Measurements from ENCODE around the gene STOX1. TPM values are rescaled to one million over a fixed set of nuclear protein-coding genes. Genes with fewer than 3 reads are reported as not detected.
"Not testable (repeated sequence)": the region's sequence is repeated elsewhere in the genome, so short reads cannot be mapped to it uniquely, and the experiment has no call there.

Gene STOX1
- polyA plus RNA-seq, 6 donors from 2014 or later, result 0.09 to 0.38 (median 0.19) TPM; not detected in 2

DNA sequence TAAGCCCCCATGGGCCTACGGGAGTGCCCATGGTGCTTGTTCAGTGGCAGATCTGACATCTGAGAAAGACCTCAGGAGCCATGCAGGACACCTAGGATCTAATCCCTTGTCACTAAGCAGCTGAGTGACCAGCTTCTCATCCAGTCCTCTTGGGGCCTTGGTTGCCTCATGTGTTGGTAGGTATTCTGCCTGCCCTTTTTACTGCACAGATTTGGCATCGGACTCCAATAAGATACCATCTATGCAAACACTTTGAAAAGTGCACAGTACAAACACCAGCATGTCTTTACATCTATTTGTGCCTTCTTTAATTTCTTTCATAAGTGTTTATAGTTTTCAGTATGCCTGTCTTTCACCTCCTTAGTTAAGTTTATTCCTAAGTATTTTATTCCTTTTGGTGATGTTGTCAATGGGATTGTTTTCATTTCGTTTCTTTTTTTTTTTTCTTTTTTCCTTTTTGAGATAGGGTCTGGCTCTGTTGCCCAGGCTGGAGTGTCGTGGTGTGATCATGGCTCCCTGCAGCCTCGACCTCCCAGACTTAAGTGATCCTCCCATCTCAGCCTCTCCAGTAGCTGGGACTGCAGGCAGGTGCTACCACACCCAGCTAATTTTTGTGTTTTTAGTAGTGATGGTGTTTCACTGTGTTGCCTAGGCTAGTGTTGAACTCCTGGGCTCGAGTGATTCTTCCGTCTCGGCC is 10.4 kb downstream of the STOX1 start:
- peak overlapping the region in 1 of 6 donors; percentile 67 for H3K27ac Mint-ChIP-seq
- ATAC-seq (ENCODE audit: low read depth in 2 of 2), result no peak
- H3K4me3 Mint-ChIP-seq, result no peak overlapping the region
- DNase-seq, result no peak
- H3K27me3 Mint-ChIP-seq, result no peaks in the 10 kb centered on the region
- no peaks in the 10 kb centered on the region for H3K36me3 Mint-ChIP-seq
- H3K4me1 Mint-ChIP-seq, result no peaks in the 10 kb centered on the region
- H3K9me3 Mint-ChIP-seq, result no peaks in the 10 kb centered on the region

DNA sequence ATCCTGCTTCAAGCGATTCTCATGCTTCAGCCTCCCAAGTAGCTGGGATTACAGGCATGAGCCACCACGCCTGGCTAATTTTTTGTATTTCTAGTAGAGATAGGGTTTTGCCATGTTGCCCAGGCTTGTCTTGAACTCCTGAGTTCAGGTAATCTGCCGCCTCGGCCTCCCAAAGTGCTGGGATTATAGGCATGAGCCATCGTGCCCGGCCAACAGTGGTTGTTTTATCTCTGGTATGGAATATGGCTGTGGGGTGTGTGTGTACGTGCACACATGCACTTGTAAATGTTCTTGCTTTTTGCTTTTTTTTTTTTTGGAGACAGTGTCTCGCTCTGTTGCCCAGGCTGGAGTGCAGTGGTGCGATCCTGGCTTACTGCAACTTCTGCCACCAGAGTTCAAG is 13.3 kb downstream of the STOX1 start:
- H3K4me1 Mint-ChIP-seq; H3K27ac Mint-ChIP-seq; H3K36me3 Mint-ChIP-seq; ATAC-seq (ENCODE audit: low read depth in 2 of 2); DNase-seq; H3K27me3 Mint-ChIP-seq; H3K9me3 Mint-ChIP-seq: not testable (repeated sequence)
- H3K4me3 Mint-ChIP-seq, result peak overlapping the region in 2 of 8 donors; percentile 29 to 48

DNA sequence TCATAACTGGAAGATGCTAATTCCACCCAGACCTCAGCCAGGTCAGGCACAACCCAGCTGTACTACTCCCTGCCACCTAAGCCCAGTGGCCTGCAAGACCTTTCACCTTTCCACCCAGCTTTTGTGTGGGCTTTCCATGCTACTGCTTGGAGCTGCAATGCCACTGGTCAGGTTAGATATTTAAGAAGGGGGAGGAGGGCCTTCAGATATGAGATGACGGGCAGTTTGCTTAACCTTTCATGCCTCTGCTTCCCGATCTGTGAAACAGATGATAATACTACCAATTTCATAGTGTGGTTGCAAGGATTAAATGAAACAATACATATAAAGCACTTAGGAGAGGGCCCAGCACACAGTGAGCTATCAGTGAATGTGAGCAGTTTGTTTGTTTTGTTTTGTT is 20.9 kb downstream of the STOX1 start:
- no peaks in the 10 kb centered on the region for H3K27me3 Mint-ChIP-seq
- no peak for DNase-seq
- no peaks in the 10 kb centered on the region for H3K36me3 Mint-ChIP-seq
- H3K9me3 Mint-ChIP-seq, result peaks cover 0 to 5% (median 2%) of the 10 kb centered on the region in 7 donors
- H3K27ac Mint-ChIP-seq, result no peak overlapping the region
- H3K4me3 Mint-ChIP-seq, result no peak overlapping the region
- ATAC-seq (ENCODE audit: low read depth in 2 of 2), result no peak
- H3K4me1 Mint-ChIP-seq, result no peaks in the 10 kb centered on the region

DNA sequence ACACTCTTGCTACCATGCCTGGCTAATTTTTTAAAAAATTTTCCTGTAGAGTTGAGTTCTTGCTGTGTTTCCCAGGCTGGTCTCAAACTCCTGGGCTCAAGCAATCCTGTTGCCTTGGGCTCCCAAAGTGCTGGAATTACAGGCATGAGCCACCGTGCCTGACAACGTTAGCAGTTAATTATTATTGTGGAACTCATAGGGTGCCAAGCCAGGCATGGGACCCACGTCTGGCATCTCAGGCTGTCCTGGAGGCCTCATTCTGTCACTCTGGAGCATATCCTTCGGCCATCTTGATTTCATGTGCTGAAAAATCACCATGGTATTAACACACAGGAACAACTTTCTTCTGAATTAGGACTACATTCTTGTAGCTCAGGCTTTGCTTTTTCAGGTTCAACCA is 21.5 kb downstream of the STOX1 start:
- H3K27ac Mint-ChIP-seq, result no peak overlapping the region
- no peak overlapping the region for H3K4me3 Mint-ChIP-seq
- H3K27me3 Mint-ChIP-seq, result no peaks in the 10 kb centered on the region
- DNase-seq (no peak), ATAC-seq (ENCODE audit: low read depth in 2 of 2) (no peak)
- H3K4me1 Mint-ChIP-seq, result no peaks in the 10 kb centered on the region
- peaks cover 0 to 5% (median 2%) of the 10 kb centered on the region in 7 donors for H3K9me3 Mint-ChIP-seq
- no peaks in the 10 kb centered on the region for H3K36me3 Mint-ChIP-seq

DNA sequence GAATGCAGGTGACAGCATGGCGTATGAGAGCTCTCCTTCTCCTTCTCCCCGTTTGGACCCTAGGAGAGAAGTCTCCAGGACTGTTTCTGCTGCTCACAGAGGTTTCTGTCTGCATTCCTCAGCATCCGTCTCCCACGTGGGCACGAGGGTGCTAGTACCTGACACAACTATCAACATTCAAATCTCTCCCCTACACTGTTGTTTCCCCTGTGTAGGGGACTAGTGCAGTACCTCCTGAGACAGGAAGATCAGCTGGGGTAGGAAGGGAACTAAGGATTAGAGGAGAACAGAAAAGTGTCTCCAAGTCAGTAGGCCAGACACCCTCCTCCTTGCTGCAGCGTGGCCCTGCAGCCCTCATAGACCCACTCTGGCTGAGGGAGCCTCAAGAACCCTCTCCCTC is 29.0 kb downstream of the STOX1 start:
- peak overlapping the region in 1 of 6 donors; percentile 60 for H3K27ac Mint-ChIP-seq
- no peak overlapping the region for H3K4me3 Mint-ChIP-seq
- peaks cover 0 to 5% (median 0%) of the 10 kb centered on the region in 3 donors for H3K27me3 Mint-ChIP-seq
- no peak for DNase-seq
- H3K9me3 Mint-ChIP-seq, result peaks cover 9 to 23% (median 18%) of the 10 kb centered on the region in 7 donors
- peaks cover 0 to 4% (median 0%) of the 10 kb centered on the region in 3 donors for H3K4me1 Mint-ChIP-seq
- no peak for ATAC-seq (ENCODE audit: low read depth in 2 of 2)
- H3K36me3 Mint-ChIP-seq, result peaks cover 7 to 19% of the 10 kb centered on the region in 2 donors

DNA sequence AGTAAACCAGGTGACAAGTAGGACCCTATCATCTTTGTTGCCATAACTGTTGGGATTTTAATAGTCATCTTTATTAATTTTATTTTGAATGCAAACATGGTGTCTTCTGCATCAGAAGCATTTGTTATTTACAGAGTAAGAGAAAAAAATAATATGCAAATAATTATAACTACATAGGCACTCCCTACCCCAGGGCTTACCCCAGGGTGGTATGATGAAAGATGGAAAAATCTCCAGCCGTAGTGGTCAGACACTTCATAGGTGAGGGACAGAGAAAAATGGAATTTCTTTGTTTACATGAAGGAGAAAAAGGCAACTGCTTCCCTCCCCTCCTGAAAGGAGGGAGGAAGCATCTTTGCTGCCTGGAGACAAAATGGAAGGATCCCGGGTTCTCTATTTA is 29.7 kb downstream of the STOX1 start:
- no peak for DNase-seq

DNA sequence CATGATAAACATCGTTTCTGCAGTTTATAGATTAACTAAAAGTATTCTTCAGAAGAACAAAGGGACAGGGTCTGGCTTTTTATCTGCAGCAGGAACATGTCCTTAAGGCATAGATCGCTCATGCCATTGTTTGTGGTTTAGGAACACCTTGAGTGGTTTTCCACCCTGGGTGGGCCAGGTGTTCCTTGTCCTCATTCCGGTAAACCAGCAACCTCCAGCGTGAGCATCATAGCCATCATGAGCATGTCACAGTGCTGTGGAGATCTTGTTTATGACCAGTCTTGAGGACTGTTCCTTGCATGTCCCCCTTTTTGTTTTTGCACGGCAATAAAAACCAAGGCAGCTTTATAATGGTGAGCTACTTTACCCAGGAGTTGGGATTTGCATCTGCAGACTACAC is 33.9 kb downstream of the STOX1 start:
- Mint-ChIP-seq H3K9me3 (peaks cover 12 to 35% (median 29%) of the 10 kb centered on the region in 7 donors), H3K4me1 (peaks cover 0 to 4% (median 0%) of the 10 kb centered on the region in 3 donors), H3K27ac (no peak overlapping the region), H3K36me3 (peaks cover 7 to 19% of the 10 kb centered on the region in 2 donors), H3K4me3 (no peak overlapping the region), H3K27me3 (peaks cover 0 to 5% (median 0%) of the 10 kb centered on the region in 3 donors)
- no peak for DNase-seq
- ATAC-seq (ENCODE audit: low read depth in 2 of 2), result no peak

More for the DNA sequence above, 29.7 kb downstream of the STOX1 start:
- no peak for ATAC-seq (ENCODE audit: low read depth in 2 of 2)
- peaks cover 0 to 5% (median 0%) of the 10 kb centered on the region in 3 donors for H3K27me3 Mint-ChIP-seq
- no peak overlapping the region for H3K4me3 Mint-ChIP-seq
- peaks cover 7 to 19% of the 10 kb centered on the region in 2 donors for H3K36me3 Mint-ChIP-seq
- peaks cover 9 to 30% (median 21%) of the 10 kb centered on the region in 7 donors for H3K9me3 Mint-ChIP-seq
- H3K4me1 Mint-ChIP-seq, result peaks cover 0 to 4% (median 0%) of the 10 kb centered on the region in 3 donors
- H3K27ac Mint-ChIP-seq, result no peak overlapping the region

DNA sequence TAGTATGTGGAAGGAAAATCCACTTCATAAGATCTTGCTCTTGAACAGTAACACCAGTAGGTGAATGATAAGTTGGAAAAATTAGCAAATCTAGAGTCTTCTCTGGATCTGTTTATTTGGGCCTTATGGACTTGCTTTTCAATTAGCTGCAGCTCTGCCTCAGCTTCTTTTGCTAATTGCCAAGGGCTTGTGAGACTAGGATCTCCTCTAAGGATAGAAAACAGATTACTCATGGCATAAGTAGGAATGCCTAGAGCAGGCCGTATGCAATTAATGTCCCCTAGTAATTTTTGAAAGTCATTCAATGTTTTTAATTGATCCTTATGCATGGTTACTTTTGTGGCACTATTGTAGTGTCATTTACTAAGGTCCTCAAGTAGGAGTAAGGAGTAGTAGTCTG is 37.3 kb downstream of the STOX1 start:
- ATAC-seq (ENCODE audit: low read depth in 2 of 2) (no peak), DNase-seq (no peak)
- no peak overlapping the region for H3K27ac Mint-ChIP-seq
- no peaks in the 10 kb centered on the region for H3K27me3 Mint-ChIP-seq
- peaks cover 3 to 22% of the 10 kb centered on the region in 2 donors for H3K36me3 Mint-ChIP-seq
- H3K4me1 Mint-ChIP-seq, result no peaks in the 10 kb centered on the region
- peaks cover 14 to 40% (median 29%) of the 10 kb centered on the region in 7 donors for H3K9me3 Mint-ChIP-seq
- no peak overlapping the region for H3K4me3 Mint-ChIP-seq

DNA sequence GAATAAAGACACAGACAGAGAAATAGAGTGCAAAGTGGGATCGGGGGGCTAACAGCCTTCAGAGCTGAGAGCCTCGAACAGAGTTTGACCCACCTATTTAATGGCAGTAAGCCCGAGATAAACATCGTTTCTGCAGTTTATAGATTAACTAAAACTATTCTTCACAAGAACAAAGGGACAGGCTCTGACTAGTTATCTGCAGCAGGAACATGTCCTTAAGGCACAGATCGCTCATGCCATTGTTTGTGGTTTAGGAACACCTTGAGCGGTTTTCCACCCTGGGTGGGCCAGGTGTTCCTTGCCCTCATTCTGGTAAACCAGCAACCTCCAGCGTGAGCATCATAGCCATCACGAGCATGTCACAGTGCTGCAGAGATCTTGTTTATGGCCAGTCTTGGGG is 40.8 kb downstream of the STOX1 start:
- H3K27me3 Mint-ChIP-seq; H3K27ac Mint-ChIP-seq; H3K4me3 Mint-ChIP-seq; ATAC-seq (ENCODE audit: low read depth in 2 of 2); H3K4me1 Mint-ChIP-seq; H3K36me3 Mint-ChIP-seq; DNase-seq; H3K9me3 Mint-ChIP-seq: not testable (repeated sequence)

DNA sequence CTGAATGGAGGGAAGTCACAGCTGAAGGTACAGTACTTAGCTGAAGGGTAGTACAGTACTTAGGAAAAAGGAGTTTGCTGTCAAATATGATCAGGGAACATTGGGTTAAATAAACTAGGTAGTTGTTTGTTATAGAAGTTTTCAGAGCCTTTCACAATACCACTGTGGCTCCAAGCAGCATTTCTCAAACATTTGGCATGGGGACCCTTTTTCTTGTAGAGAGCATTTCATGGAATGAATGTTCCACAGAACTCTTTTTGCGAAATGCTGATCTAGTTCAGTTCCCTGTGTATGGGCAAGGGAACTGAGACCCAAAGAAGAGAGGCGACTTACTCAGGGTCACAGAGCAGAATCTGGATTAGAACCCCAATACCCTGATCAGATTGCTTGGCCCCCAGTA is 42.3 kb downstream of the STOX1 start:
- no peak for DNase-seq
- no peak for ATAC-seq (ENCODE audit: low read depth in 2 of 2)
- H3K4me1 Mint-ChIP-seq, result no peaks in the 10 kb centered on the region
- H3K4me3 Mint-ChIP-seq, result no peak overlapping the region
- H3K27me3 Mint-ChIP-seq, result no peaks in the 10 kb centered on the region
- peak overlapping the region in 1 of 6 donors; percentile 3 for H3K27ac Mint-ChIP-seq
- H3K36me3 Mint-ChIP-seq, result peaks cover 0 to 8% of the 10 kb centered on the region in 2 donors
- peaks cover 0 to 9% (median 5%) of the 10 kb centered on the region in 7 donors for H3K9me3 Mint-ChIP-seq

DNA sequence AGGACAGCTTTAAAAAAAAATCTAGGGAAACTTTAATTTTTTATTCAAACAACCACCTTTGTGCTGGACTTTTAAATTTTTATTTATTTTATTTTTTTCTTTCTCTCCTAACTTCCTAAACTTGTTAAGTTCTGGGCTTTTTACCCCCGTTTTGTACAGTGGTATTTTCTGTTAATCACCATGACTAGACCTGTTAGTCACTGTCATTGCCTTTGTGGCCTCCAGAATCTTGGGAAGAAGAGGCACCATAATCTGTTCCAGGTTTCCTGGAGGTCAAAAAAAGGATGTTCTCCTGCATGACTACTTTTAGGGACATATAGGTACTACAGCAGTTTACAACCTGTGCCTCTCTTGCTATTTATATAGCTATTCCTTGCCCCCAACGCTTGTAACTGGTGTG is 42.7 kb downstream of the STOX1 start:
- Mint-ChIP-seq H3K36me3 (peaks cover 0 to 8% of the 10 kb centered on the region in 2 donors), H3K27me3 (no peaks in the 10 kb centered on the region), H3K9me3 (peaks cover 0 to 9% (median 5%) of the 10 kb centered on the region in 7 donors), H3K27ac (no peak overlapping the region), H3K4me3 (no peak overlapping the region), H3K4me1 (no peaks in the 10 kb centered on the region)
- ATAC-seq (ENCODE audit: low read depth in 2 of 2), result no peak
- no peak for DNase-seq

DNA sequence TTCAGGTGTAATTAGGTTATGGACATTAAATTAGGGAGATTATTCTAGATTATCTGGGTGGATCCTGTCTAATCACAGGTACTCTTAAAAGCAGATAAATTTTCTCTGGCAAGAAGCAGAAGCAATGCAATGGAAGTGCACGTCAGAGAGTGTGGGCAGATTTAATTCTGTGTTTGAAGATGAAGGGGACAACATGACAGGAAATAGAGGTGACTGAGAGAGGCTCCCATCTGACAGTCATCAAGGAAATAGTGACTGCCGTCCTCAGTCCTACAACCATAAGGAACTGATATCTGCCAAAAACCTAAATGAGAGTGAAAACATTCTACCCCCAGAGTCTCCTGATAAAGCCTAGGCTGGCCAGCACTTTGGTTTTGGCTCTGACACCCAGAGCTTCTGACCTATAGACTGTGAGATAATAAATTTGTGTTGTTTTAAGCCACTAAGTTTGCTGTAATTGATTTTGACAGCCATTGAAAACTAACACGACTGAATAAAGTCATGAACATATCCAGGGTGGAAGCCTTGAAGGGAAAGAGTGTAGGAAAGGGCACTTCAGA is 43.3 kb downstream of the STOX1 start:
- no peaks in the 10 kb centered on the region for H3K4me1 Mint-ChIP-seq
- DNase-seq (no peak), ATAC-seq (ENCODE audit: low read depth in 2 of 2) (no peak)
- peak overlapping the region in 2 of 6 donors; percentile 1 to 52 for H3K27ac Mint-ChIP-seq
- H3K27me3 Mint-ChIP-seq, result no peaks in the 10 kb centered on the region
- peaks cover 0 to 9% (median 5%) of the 10 kb centered on the region in 7 donors for H3K9me3 Mint-ChIP-seq
- H3K4me3 Mint-ChIP-seq, result no peak overlapping the region
- H3K36me3 Mint-ChIP-seq, result peaks cover 0 to 8% of the 10 kb centered on the region in 2 donors

DNA sequence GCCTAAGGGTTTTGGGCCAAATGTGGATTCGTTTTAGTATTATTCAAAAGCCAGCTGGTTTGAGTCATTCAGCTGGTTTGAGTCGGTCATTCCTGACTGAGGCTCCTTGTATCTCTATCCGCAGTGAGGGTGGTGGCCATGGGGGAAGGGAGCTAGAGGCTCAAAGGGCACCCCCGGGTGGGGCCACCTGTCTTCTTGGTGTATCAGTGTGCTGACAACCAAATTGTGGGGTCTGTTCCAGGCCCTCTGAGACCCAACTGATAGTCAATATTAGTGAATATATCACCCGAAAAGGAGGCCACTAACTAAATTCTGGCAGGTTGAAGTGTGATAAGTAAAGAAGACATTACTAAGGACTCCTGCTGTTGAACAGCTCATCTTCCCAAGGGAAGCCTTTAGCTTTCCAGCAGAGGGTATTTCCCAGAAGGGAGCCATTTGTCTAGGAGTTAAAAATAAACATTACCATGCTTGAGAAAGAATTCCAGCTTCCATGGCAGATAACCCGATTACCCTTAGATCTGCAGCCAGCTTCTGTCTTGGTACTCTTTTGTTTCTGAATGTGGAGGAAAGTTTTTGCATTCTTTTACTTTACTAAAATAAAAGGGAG is 43.9 kb downstream of the STOX1 start:
- H3K4me3 Mint-ChIP-seq, result no peak overlapping the region
- peaks cover 0 to 8% of the 10 kb centered on the region in 2 donors for H3K36me3 Mint-ChIP-seq
- H3K9me3 Mint-ChIP-seq, result peaks cover 0 to 9% (median 5%) of the 10 kb centered on the region in 7 donors
- no peaks in the 10 kb centered on the region for H3K4me1 Mint-ChIP-seq
- ATAC-seq (ENCODE audit: low read depth in 2 of 2) (no peak), DNase-seq (no peak)
- H3K27ac Mint-ChIP-seq, result no peak overlapping the region
- no peaks in the 10 kb centered on the region for H3K27me3 Mint-ChIP-seq

All from naive B cell (primary cell).